Endodermal cell (in vitro differentiated cells): ENCODE measurements around the gene PLCB1. TPM values are rescaled to one million over a fixed set of nuclear protein-coding genes. Genes with fewer than 3 reads are reported as not detected.

Experiments used
- DNase-seq: peaks from one replicate; pipeline ENCODE4 v3.0.0-alpha.2; 2017
- H3K27ac ChIP-seq: 2 replicates; pipeline ENCODE4 v1.5.1; 2013; ENCODE audit warnings: mild to moderate bottlenecking, low read depth, low read length, moderate library complexity
- H3K27me3 ChIP-seq: 2 replicates; pipeline ENCODE4 v1.6.1; 2013; ENCODE audit warnings: mild to moderate bottlenecking, low read length, moderate library complexity; ENCODE audit not compliant: insufficient read depth, control insufficient read depth, poor library complexity, severe bottlenecking
- H3K36me3 ChIP-seq: 2 replicates; pipeline ENCODE4 v1.7.0; 2013; ENCODE audit warnings: mild to moderate bottlenecking, low read length, moderate library complexity; ENCODE audit not compliant: control insufficient read depth, insufficient read depth
- H3K4me1 ChIP-seq: one replicate; pipeline ENCODE4 v1.7.0; 2013; ENCODE audit warnings: low read length; ENCODE audit not compliant: control insufficient read depth, insufficient read depth
- H3K4me3 ChIP-seq: 2 replicates; pipeline ENCODE4 v1.5.1; 2013; ENCODE audit warnings: mild to moderate bottlenecking, low read length, moderate library complexity
- H3K9ac ChIP-seq: 2 replicates; pipeline ENCODE4 v1.6.1; 2013; ENCODE audit warnings: mild to moderate bottlenecking, low read length, moderate library complexity; ENCODE audit not compliant: poor library complexity, severe bottlenecking; ENCODE audit errors: extremely low read depth
- H3K9me3 ChIP-seq: 2 replicates; pipeline ENCODE4 v1.6.1; 2013; ENCODE audit warnings: mild to moderate bottlenecking, low read length, moderate library complexity; ENCODE audit not compliant: control insufficient read depth
- H3K27ac Mint-ChIP-seq: 2 replicates; pipeline ENCODE4 v1.8.0; 2020; ENCODE audit warnings: mixed read lengths
- H3K27me3 Mint-ChIP-seq: 2 replicates; pipeline ENCODE4 v1.8.0; 2021; ENCODE audit warnings: mild to moderate bottlenecking, mixed read lengths; ENCODE audit not compliant: insufficient read depth
- H3K36me3 Mint-ChIP-seq: 2 replicates; pipeline ENCODE4 v1.8.0; 2020; ENCODE audit warnings: low read depth, mixed read lengths
- H3K4me1 Mint-ChIP-seq: 2 replicates; pipeline ENCODE4 v1.8.0; 2020; ENCODE audit warnings: mixed read lengths
- H3K4me3 Mint-ChIP-seq: 2 replicates; pipeline ENCODE4 v1.8.0; 2020; ENCODE audit warnings: mild to moderate bottlenecking, moderate library complexity, mixed read lengths
- H3K9me3 Mint-ChIP-seq: 2 replicates; pipeline ENCODE4 v1.8.0; 2020; ENCODE audit warnings: mild to moderate bottlenecking, mixed read lengths
- CTCF ChIP-seq: fragments of 200-600 bp; sonication (generic); conservative IDR thresholded peaks from 2 replicates; pipeline ENCODE4 v1.5.0; 2021; ENCODE audit warnings: antibody characterized with exemption, mild to moderate bottlenecking
- WGBS, 2 experiments: methylation state at CpG; one replicate each; pipeline versions ENCODE4 v1.1.5 to v1.1.7; 2013; ENCODE audit warnings: missing lambda C conversion rate in 2 of 2, mixed read lengths in 1 of 2; ENCODE audit not compliant: insufficient coverage in 1 of 2, insufficient read length in 1 of 2; 5-methylcytosine and 5-hydroxymethylcytosine counted together
- total RNA-seq, 2 donors: library from RNA; stranded (reverse); fragmentation: NEBNext Ultra II Directional in 1 of 2; extraction: Animal tissue kit (Norgen Biotek cat#: 25700) in 1 of 2; gene quantifications; 2 replicates in 1 of 2; 3 replicates in 1 of 2; pipeline ENCODE4 v1.2.1, GENCODE V29; 2021

PLCB1 gene
- total RNA-seq, 2 donors from 2014 or later: 15.3 to 16.5 TPM

- H3K9me3 ChIP-seq: peaks cover 5% of the 10 kb centered on the region
- peaks cover 1% of the 10 kb centered on the region for H3K36me3 Mint-ChIP-seq
- no peak overlapping the region for H3K27ac ChIP-seq
- peaks cover 23% of the 10 kb centered on the region for H3K4me1 Mint-ChIP-seq
- H3K9ac ChIP-seq: no peak overlapping the region
- H3K27me3 Mint-ChIP-seq: no peaks in the 10 kb centered on the region
- no peaks in the 10 kb centered on the region for H3K27me3 ChIP-seq
- no peak overlapping the region for H3K4me3 ChIP-seq
- no peaks in the 10 kb centered on the region for H3K9me3 Mint-ChIP-seq
- 91% methylated on average over 1 of the region's 1 CpG; no CpG with 5 or more reads in 1 of the 2 experiments for WGBS, 2 experiments
- H3K36me3 ChIP-seq: no peaks in the 10 kb centered on the region
- TF ChIP-seq CTCF: no peak
- H3K27ac Mint-ChIP-seq: no peak overlapping the region
- no peaks in the 10 kb centered on the region for H3K4me1 ChIP-seq
- H3K4me3 Mint-ChIP-seq: no peak overlapping the region
- no peak for DNase-seq
Measured at GRCh38 chr20:8317448-8317847, 185.4 kb downstream of the PLCB1 start.

GRCh38 chr20:8318965-8319625, 187.0 kb downstream of the PLCB1 start:
- Histone ChIP-seq H3K27me3 (no peaks in the 10 kb centered on the region), H3K9ac (no peak overlapping the region), H3K9me3 (no peaks in the 10 kb centered on the region), H3K27ac (no peak overlapping the region), H3K4me3 (no peak overlapping the region), H3K36me3 (no peaks in the 10 kb centered on the region), H3K4me1 (no peaks in the 10 kb centered on the region)
- 82 to 86% methylated on average over 1 to 3 of the region's 3 CpGs for WGBS, 2 experiments
- Mint-ChIP-seq H3K27ac (no peak overlapping the region), H3K36me3 (no peaks in the 10 kb centered on the region), H3K9me3 (no peaks in the 10 kb centered on the region), H3K4me1 (peaks cover 22% of the 10 kb centered on the region), H3K4me3 (no peak overlapping the region), H3K27me3 (no peaks in the 10 kb centered on the region)
- TF ChIP-seq CTCF: no peak
- no peak for DNase-seq

- H3K4me3 Mint-ChIP-seq: no peak overlapping the region
- H3K9me3 Mint-ChIP-seq: no peaks in the 10 kb centered on the region
- no peaks in the 10 kb centered on the region for H3K36me3 Mint-ChIP-seq
- no peak for DNase-seq
- H3K27me3 Mint-ChIP-seq: no peaks in the 10 kb centered on the region
- no peaks in the 10 kb centered on the region for H3K9me3 ChIP-seq
- H3K36me3 ChIP-seq: no peaks in the 10 kb centered on the region
- H3K27me3 ChIP-seq: no peaks in the 10 kb centered on the region
- no peak for TF ChIP-seq CTCF
- H3K27ac ChIP-seq: no peak overlapping the region
- WGBS, 2 experiments: 94 to 100% methylated on average over 1 of the region's 1 CpG
- H3K4me1 Mint-ChIP-seq: peaks cover 16% of the 10 kb centered on the region
- H3K27ac Mint-ChIP-seq: no peak overlapping the region
- H3K9ac ChIP-seq: no peak overlapping the region
- H3K4me3 ChIP-seq: no peak overlapping the region
- H3K4me1 ChIP-seq: no peaks in the 10 kb centered on the region
Measured at GRCh38 chr20:8320306-8320705, 188.2 kb downstream of the PLCB1 start.
